ENCODE data around the gene ABHD6.
"Not testable (repeated sequence)": the region's sequence is repeated elsewhere in the genome, so short reads cannot be mapped to it uniquely, and the experiment has no call there.

- not testable (repeated sequence) for TF ChIP-seq SREBF1 (IDR thresholded peaks at IDR 0.05; ENCODE audit: borderline replicate concordance, low read depth, low read length); CGGBP1 (CRISPR knock-in tag; IDR thresholded peaks at IDR 0.05); CREB1 (IDR thresholded peaks at IDR 0.05); CREB1 (CRISPR knock-in tag; IDR thresholded peaks at IDR 0.05); ZNF274 (IDR thresholded peaks at IDR 0.05; ENCODE audit: borderline replicate concordance, low read depth, low read length); POLR2A (conservative IDR thresholded peaks at IDR 0.05); TEAD4 (IDR thresholded peaks at IDR 0.05; ENCODE audit: low read length); TEAD4 (CRISPR knock-in tag; IDR thresholded peaks at IDR 0.05; ENCODE audit: borderline replicate concordance); ZNF785 (CRISPR knock-in tag; IDR thresholded peaks at IDR 0.05); RFX5 (IDR thresholded peaks at IDR 0.05; ENCODE audit: low read depth, low read length); SNAPC5 (CRISPR knock-in tag; IDR thresholded peaks at IDR 0.05); NFE2L1 (tag; IDR thresholded peaks at IDR 0.05; ENCODE audit: borderline replicate concordance, low read depth); GABPA (tag; conservative IDR thresholded peaks at IDR 0.05; ENCODE audit: low read depth); NR1H2 (CRISPR knock-in tag; IDR thresholded peaks at IDR 0.05); NFIC (IDR thresholded peaks at IDR 0.05); MITF (IDR thresholded peaks at IDR 0.05)
Measured at GRCh38 chr3:58201451-58201850, 36.1 kb upstream of the ABHD6 start.

All from K562 (cell line).